ENCODE measurements around the gene PLXNA2. TPM values are rescaled to one million over a fixed set of nuclear protein-coding genes. Genes with fewer than 3 reads are reported as not detected.

Gene PLXNA2
- total RNA-seq, 1 donor from 2014 or later = 37.4 TPM

- no peak for DNase-seq (ENCODE audit: low spot score)
Observed at GRCh38 chr1:208203848-208204609, 40.2 kb downstream of the PLXNA2 start.

- peak; percentile 83 for DNase-seq (ENCODE audit: low spot score)
Observed at GRCh38 chr1:208203127-208203847, 40.9 kb downstream of the PLXNA2 start.

- no peak for DNase-seq (ENCODE audit: low spot score)
Observed at GRCh38 chr1:208202333-208202995, 41.7 kb downstream of the PLXNA2 start.

GRCh38 chr1:208201229-208201628 is 43.0 kb downstream of the PLXNA2 start:
- peak; percentile 86 for DNase-seq (ENCODE audit: low spot score)

GRCh38 chr1:208200116-208200515 is 44.1 kb downstream of the PLXNA2 start:
- DNase-seq (ENCODE audit: low spot score) = no peak

- no peak for DNase-seq (ENCODE audit: low spot score)
Observed at GRCh38 chr1:208198236-208198635, 45.9 kb downstream of the PLXNA2 start.

- no peak for DNase-seq (ENCODE audit: low spot score)
Observed at GRCh38 chr1:208194944-208195343, 49.2 kb downstream of the PLXNA2 start.

GRCh38 chr1:208192995-208193394 is 51.2 kb downstream of the PLXNA2 start:
- no peak for DNase-seq (ENCODE audit: low spot score)

- DNase-seq (ENCODE audit: low spot score) = no peak
Observed at GRCh38 chr1:208190784-208191183, 53.4 kb downstream of the PLXNA2 start.

GRCh38 chr1:208189716-208190115 is 54.5 kb downstream of the PLXNA2 start:
- DNase-seq (ENCODE audit: low spot score) = no peak

GRCh38 chr1:208189183-208189582 is 55.0 kb downstream of the PLXNA2 start:
- DNase-seq (ENCODE audit: low spot score) = no peak

- no peak for DNase-seq (ENCODE audit: low spot score)
Observed at GRCh38 chr1:208188607-208189006, 55.6 kb downstream of the PLXNA2 start.

GRCh38 chr1:208187499-208188041 is 56.6 kb downstream of the PLXNA2 start:
- DNase-seq (ENCODE audit: low spot score) = no peak

GRCh38 chr1:208185801-208186231 is 58.4 kb downstream of the PLXNA2 start:
- DNase-seq (ENCODE audit: low spot score) = no peak

- DNase-seq (ENCODE audit: low spot score) = no peak
Observed at GRCh38 chr1:208184966-208185654, 59.1 kb downstream of the PLXNA2 start.

GRCh38 chr1:208183977-208184911 is 59.9 kb downstream of the PLXNA2 start:
- DNase-seq (ENCODE audit: low spot score) = peak; percentile 36

GRCh38 chr1:208182880-208183645 is 61.1 kb downstream of the PLXNA2 start:
- DNase-seq (ENCODE audit: low spot score) = no peak

- no peak for DNase-seq (ENCODE audit: low spot score)
Observed at GRCh38 chr1:208181364-208181763, 62.8 kb downstream of the PLXNA2 start.

- DNase-seq (ENCODE audit: low spot score) = no peak
Observed at GRCh38 chr1:208180421-208180820, 63.8 kb downstream of the PLXNA2 start.

GRCh38 chr1:208179961-208180409 is 64.2 kb downstream of the PLXNA2 start:
- DNase-seq (ENCODE audit: low spot score) = no peak
